HFF-Myc (cell line): ENCODE measurements around the gene LAMP2.

ENCODE experiments used
- DNase-seq: peaks from one replicate; pipeline ENCODE4 v3.0.0-alpha.2; 2011; ENCODE audit warnings: low read depth; ENCODE audit errors: extremely low read depth
- H3K4me3 ChIP-seq: replicated peaks from 2 replicates; pipeline ENCODE4 v1.5.1; 2011; ENCODE audit warnings: low read depth, mild to moderate bottlenecking, control low read depth, low read length
- TF ChIP-seq, protein P1 (sequence below): IDR thresholded peaks from 2 replicates; pipeline ENCODE4 v1.5.1; 2012; ENCODE audit warnings: mild to moderate bottlenecking, low read depth, low read length, control low read depth; ENCODE audit errors: missing control alignments

LAMP2 gene

GRCh38 chrX:120406638-120407037 is 62.5 kb downstream of the LAMP2 start:
- no peak overlapping the region for H3K4me3 ChIP-seq
- TF ChIP-seq, protein P1, sequence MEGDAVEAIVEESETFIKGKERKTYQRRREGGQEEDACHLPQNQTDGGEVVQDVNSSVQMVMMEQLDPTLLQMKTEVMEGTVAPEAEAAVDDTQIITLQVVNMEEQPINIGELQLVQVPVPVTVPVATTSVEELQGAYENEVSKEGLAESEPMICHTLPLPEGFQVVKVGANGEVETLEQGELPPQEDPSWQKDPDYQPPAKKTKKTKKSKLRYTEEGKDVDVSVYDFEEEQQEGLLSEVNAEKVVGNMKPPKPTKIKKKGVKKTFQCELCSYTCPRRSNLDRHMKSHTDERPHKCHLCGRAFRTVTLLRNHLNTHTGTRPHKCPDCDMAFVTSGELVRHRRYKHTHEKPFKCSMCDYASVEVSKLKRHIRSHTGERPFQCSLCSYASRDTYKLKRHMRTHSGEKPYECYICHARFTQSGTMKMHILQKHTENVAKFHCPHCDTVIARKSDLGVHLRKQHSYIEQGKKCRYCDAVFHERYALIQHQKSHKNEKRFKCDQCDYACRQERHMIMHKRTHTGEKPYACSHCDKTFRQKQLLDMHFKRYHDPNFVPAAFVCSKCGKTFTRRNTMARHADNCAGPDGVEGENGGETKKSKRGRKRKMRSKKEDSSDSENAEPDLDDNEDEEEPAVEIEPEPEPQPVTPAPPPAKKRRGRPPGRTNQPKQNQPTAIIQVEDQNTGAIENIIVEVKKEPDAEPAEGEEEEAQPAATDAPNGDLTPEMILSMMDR, result no peak
- DNase-seq, result no peak

DNA sequence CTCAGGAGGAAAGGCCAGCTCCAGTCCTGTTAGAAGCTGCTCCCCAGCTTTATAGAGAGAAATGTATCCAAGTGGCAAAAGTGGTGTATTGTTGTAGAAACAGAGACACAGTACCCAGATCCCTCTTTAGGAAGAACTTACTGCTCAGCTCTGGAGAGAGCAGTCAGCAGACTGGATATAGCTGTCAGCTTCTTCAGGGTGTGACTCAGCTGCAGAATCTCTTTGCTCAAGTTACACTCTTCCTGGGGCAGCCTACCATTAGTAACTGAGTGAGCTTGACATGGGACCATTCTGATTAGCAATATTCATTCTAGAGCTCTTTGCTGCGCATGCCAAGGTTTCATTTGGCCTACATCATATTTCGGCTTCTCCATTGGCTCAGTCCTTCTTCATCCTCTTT is 66.7 kb downstream of the LAMP2 start:
- TF ChIP-seq, protein P1, result no peak
- no peak overlapping the region for H3K4me3 ChIP-seq
- no peak for DNase-seq

GRCh38 chrX:120401301-120401700 is 67.8 kb downstream of the LAMP2 start:
- no peak overlapping the region for H3K4me3 ChIP-seq
- TF ChIP-seq, protein P1, result no peak
- no peak for DNase-seq

DNA sequence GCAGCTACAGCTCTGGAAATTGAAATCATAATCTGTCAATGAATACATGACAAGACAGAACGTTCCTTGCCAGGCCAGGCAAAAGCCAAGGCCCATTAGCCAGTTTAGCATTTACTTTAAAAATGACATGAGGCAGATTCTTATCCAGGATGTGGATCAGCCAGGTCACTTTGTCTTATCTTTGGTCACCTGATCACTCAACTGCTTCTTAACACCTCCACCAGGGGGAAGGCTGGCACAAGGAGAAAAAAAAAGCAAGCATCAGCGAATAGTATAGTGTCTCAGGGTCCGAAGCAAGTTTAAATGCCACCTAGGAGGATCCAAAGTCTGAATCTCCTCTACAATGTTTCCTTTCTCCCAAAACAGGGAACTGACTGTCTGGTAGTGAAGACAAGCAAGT is 88.4 kb downstream of the LAMP2 start:
- TF ChIP-seq, protein P1, result peak; percentile 33
- DNase-seq, result no peak

DNA sequence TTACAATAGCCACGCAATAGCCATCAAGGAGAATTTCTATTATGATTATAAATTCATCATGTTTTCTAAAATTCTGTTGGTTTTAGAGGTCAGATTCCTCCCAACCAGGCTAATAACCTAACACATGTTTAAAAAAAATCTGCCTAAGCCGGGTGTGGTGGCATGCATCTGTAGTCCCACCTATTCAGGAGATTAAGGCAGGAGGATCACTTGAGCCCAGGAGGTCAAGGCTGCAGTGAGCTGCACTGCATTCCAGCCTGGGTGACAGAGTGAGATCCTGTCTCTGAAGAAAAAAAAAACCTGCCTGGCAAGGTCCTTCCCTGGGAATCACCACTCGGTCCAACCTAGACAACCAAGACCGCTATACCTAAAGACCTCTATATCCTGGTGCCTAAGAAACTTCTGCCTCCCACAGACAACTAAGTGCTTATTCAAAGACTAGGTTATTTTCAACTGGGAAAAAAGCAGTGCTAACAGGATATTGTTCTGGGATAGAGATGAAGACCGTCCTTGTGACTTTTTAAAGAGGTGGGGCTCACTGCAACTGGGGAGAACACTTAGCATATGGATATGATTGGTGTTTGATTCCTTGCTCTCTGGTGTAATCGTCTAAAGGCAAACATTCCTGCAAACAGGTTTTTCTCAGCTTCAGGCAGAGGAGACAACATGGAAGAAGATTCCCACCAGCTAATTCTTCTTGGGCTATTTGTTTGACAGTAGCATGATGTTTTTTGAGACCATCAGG is 89.0 kb downstream of the LAMP2 start:
- no peak for DNase-seq
- H3K4me3 ChIP-seq, result no peak overlapping the region
- TF ChIP-seq, protein P1, result no peak

More for the DNA sequence above, 88.4 kb downstream of the LAMP2 start:
- no peak overlapping the region for H3K4me3 ChIP-seq

GRCh38 chrX:120378570-120378969 is 90.5 kb downstream of the LAMP2 start:
- no peak for DNase-seq
- H3K4me3 ChIP-seq, result no peak overlapping the region
- TF ChIP-seq, protein P1, result no peak
